ENCODE measurements around the gene IL17RB. TPM values are rescaled to one million over a fixed set of nuclear protein-coding genes. Genes with fewer than 3 reads are reported as not detected.
A peak's percentile ranks its signal among the peaks of the same experiment; 100 is the strongest.

The IL17RB gene
- total RNA-seq, 2 experiments from 2014 or later = 0.57 TPM; not detected in 1

- no peaks in the 10 kb centered on the region for H3K36me3 ChIP-seq (ENCODE audit: insufficient read depth, low read length)
- no peak overlapping the region for H3K27ac ChIP-seq (ENCODE audit: low read depth, low read length, poor library complexity, severe bottlenecking)
- no peaks in the 10 kb centered on the region for H3K9me3 ChIP-seq (ENCODE audit: low read length)
- no TSS peak for BruUV-seq (replicated peaks)
- H4K20me1 ChIP-seq (ENCODE audit: insufficient read depth, low read length) = no peaks in the 10 kb centered on the region
- H3K4me2 ChIP-seq (ENCODE audit: low read length) = no peak overlapping the region
- H3K9me2 ChIP-seq (ENCODE audit: insufficient read depth, low read length) = no peaks in the 10 kb centered on the region
- no peak for TF ChIP-seq EZH2phosphoT487 (IDR thresholded peaks at IDR 0.05; ENCODE audit: borderline replicate concordance, low read depth, low read length)
- no peak for TF ChIP-seq CTCF (conservative IDR thresholded peaks at IDR 0.05; ENCODE audit: low read length)
- no peaks in the 10 kb centered on the region for H3K79me2 ChIP-seq (ENCODE audit: insufficient read depth, low read depth, low read length)
- ChIA-PET POLR2A (interaction anchor here (0.6 kb wide), 1 partner anchor 142 kb away, joined by 3 read pairs; no protein-coding TSS in a partner anchor), CTCF (ENCODE audit: unreplicated experiment) (no interaction called here)
- intact Hi-C loops (cut with micrococcal nuclease; ENCODE audit: unreplicated experiment) = loop anchor here (5.0 kb wide), 1 partner anchor 95 kb away; no protein-coding TSS in a partner anchor
- H2AFZ ChIP-seq (ENCODE audit: low read length) = no peak overlapping the region
- DNase-seq (ENCODE audit: low spot score) = no peak
- H3K4me1 ChIP-seq (ENCODE audit: insufficient read depth, low read length, poor library complexity, severe bottlenecking) = peaks cover 15% of the 10 kb centered on the region
- no peak overlapping the region for H3K4me3 ChIP-seq (ENCODE audit: low read depth, low read length, poor library complexity, severe bottlenecking)
Observed at GRCh38 chr3:53842436-53843194, 3.8 kb upstream of the IL17RB start.

GRCh38 chr3:53843195-53844177, 2.9 kb upstream of the IL17RB start:
- peak; percentile 77 for DNase-seq (ENCODE audit: low spot score)
- Histone ChIP-seq H3K27ac (ENCODE audit: low read depth, low read length, poor library complexity, severe bottlenecking) (peak overlapping the region; percentile 34), H3K4me1 (ENCODE audit: insufficient read depth, low read length, poor library complexity, severe bottlenecking) (peaks cover 15% of the 10 kb centered on the region), H3K4me2 (ENCODE audit: low read length) (peak overlapping the region; percentile 17; the same call in 1 of the 2 replicates), H3K79me2 (ENCODE audit: insufficient read depth, low read depth, low read length) (no peaks in the 10 kb centered on the region), H3K4me3 (ENCODE audit: low read depth, low read length, poor library complexity, severe bottlenecking) (no peak overlapping the region), H3K9me2 (ENCODE audit: insufficient read depth, low read length) (no peaks in the 10 kb centered on the region), H3K9me3 (ENCODE audit: low read length) (no peaks in the 10 kb centered on the region), H2AFZ (ENCODE audit: low read length) (peak overlapping the region; percentile 5; the same call in 1 of the 2 replicates), H4K20me1 (ENCODE audit: insufficient read depth, low read length) (no peaks in the 10 kb centered on the region), H3K36me3 (ENCODE audit: insufficient read depth, low read length) (no peaks in the 10 kb centered on the region)
- ChIA-PET CTCF (ENCODE audit: unreplicated experiment) (no interaction called here), POLR2A (interaction anchor here (0.6 to 1.6 kb wide), 2 partner anchors 38 to 143 kb away, joined by 3 to 5 read pairs; partner anchors contain the start of gene ACTR8)
- BruUV-seq (replicated peaks) = no TSS peak
- TF ChIP-seq EZH2phosphoT487 (IDR thresholded peaks at IDR 0.05; ENCODE audit: borderline replicate concordance, low read depth, low read length) = no peak
- no peak for TF ChIP-seq CTCF (conservative IDR thresholded peaks at IDR 0.05; ENCODE audit: low read length)
- intact Hi-C loops (cut with micrococcal nuclease; ENCODE audit: unreplicated experiment) = loop anchor here (2.0 to 5.0 kb wide), 2 partner anchors 47 to 96 kb away; partner anchors contain the start of gene SELENOK

All from OCI-LY7 (cell line).